Ovary (tissue), 3 donors: ENCODE measurements around the gene ADAMTS14.

Source experiments
- CTCF ChIP-seq, 3 donors: fragments of 450-650 bp in 2 of 3; fragments of 200-600 bp in 1 of 3; IDR thresholded peaks; one replicate each; pipeline versions ENCODE4 v1.5.1 to v1.8.0; 2016 to 2022; ENCODE audit warnings: antibody characterized with exemption in 3 of 3, mild to moderate bottlenecking in 1 of 3
- EP300 ChIP-seq: sonication (generic); formaldehyde crosslinking; IDR thresholded peaks from one replicate; pipeline ENCODE4 v1.6.1; 2017; ENCODE audit warnings: antibody characterized with exemption
- POLR2A ChIP-seq: fragments of 450-650 bp; IDR thresholded peaks from one replicate; pipeline ENCODE4 v1.6.1; 2017; ENCODE audit warnings: antibody characterized with exemption, mild to moderate bottlenecking, moderate library complexity
- donor health status: DM: no; HTN: no; CAD: no.

- no peak for TF ChIP-seq CTCF (IDR thresholded peaks at IDR 0.05)
- TF ChIP-seq EP300, result no peak
- TF ChIP-seq POLR2A, result no peak
Measured at GRCh38 chr10:70714951-70715350, 42.6 kb downstream of the ADAMTS14 start.
